Stimulated activated CD8-positive, alpha-beta memory T cell treated with anti-CD3 and anti-CD28 coated beads, Interleukin-15, amount 100 ng/mL, for 4 hours (primary cell): Measurements from ENCODE around the gene LSM2.

Source experiments
- DNase-seq, 2 donors: peaks; one replicate each; pipeline ENCODE4 v3.0.0-alpha.2; 2020; ENCODE audit warnings: low read depth in 2 of 2

The LSM2 gene

GRCh38 chr6:31776989-31777666 lies 29.6 kb downstream of the LSM2 start, which contains the start of gene VWA7:
TSS of gene VWA7 (minus strand) at chr6:31777328. CDS start at chr6:31776779, 549 bp downstream.
- peak; percentile 71 to 72 for DNase-seq

- no peak for DNase-seq
These were observed 30.2 kb downstream of the LSM2 start for GRCh38 chr6:31776485-31776988.

GRCh38 chr6:31775633-31776484 lies 30.9 kb downstream of the LSM2 start:
- DNase-seq, result no peak

- DNase-seq, result no peak
These were observed 31.6 kb downstream of the LSM2 start for GRCh38 chr6:31775184-31775583.

- DNase-seq, result peak in 1 of 2 donors; percentile 36
These were observed 34.8 kb downstream of the LSM2 start for GRCh38 chr6:31771992-31772358.

GRCh38 chr6:31770860-31771259 lies 35.9 kb downstream of the LSM2 start:
- no peak for DNase-seq

GRCh38 chr6:31769684-31770371 lies 36.9 kb downstream of the LSM2 start:
- DNase-seq, result peak; percentile 47 to 65

- DNase-seq, result no peak
These were observed 38.2 kb downstream of the LSM2 start for GRCh38 chr6:31768363-31769257.

- no peak for DNase-seq
These were observed 39.6 kb downstream of the LSM2 start for GRCh38 chr6:31767096-31767645.

GRCh38 chr6:31765910-31766794 lies 40.6 kb downstream of the LSM2 start:
- no peak for DNase-seq

- DNase-seq, result no peak
These were observed 41.2 kb downstream of the LSM2 start for GRCh38 chr6:31765559-31765909.

- no peak for DNase-seq
These were observed 42.6 kb downstream of the LSM2 start for GRCh38 chr6:31764198-31764597.

GRCh38 chr6:31763619-31763940 lies 43.2 kb downstream of the LSM2 start:
- no peak for DNase-seq

GRCh38 chr6:31762878-31763618 lies 43.7 kb downstream of the LSM2 start:
- no peak for DNase-seq

- no peak for DNase-seq
These were observed 44.4 kb downstream of the LSM2 start, which contains the start of gene SAPCD1 for GRCh38 chr6:31762356-31762755. TSS of gene SAPCD1 (plus strand) at chr6:31762656. CDS start at chr6:31763055, 399 bp downstream.

- DNase-seq, result no peak
These were observed 45.4 kb downstream of the LSM2 start for GRCh38 chr6:31761343-31761742.

GRCh38 chr6:31760790-31761189 lies 46.0 kb downstream of the LSM2 start:
- no peak for DNase-seq

- no peak for DNase-seq
These were observed 48.5 kb downstream of the LSM2 start for GRCh38 chr6:31758281-31758680.

GRCh38 chr6:31752739-31753319 lies 53.9 kb downstream of the LSM2 start:
- no peak for DNase-seq
